ENCODE data around the gene ZCRB1.

Gene ZCRB1

GRCh38 chr12:42278128-42278510 is 47.8 kb downstream of the ZCRB1 start:
- H3K27ac ChIP-seq = no peak overlapping the region
- TF ChIP-seq ZFX (IDR thresholded peaks at IDR 0.05; ENCODE audit: borderline replicate concordance) (no peak), CTCF (IDR thresholded peaks at IDR 0.05) (no peak)

GRCh38 chr12:42277396-42278127 is 48.3 kb downstream of the ZCRB1 start:
- no peak overlapping the region for H3K27ac ChIP-seq
- TF ChIP-seq CTCF (IDR thresholded peaks at IDR 0.05) (no peak), ZFX (IDR thresholded peaks at IDR 0.05; ENCODE audit: borderline replicate concordance) (no peak)

GRCh38 chr12:42275499-42275898 is 50.4 kb downstream of the ZCRB1 start:
- no peak overlapping the region for H3K27ac ChIP-seq
- TF ChIP-seq ZFX (IDR thresholded peaks at IDR 0.05; ENCODE audit: borderline replicate concordance) (no peak), CTCF (IDR thresholded peaks at IDR 0.05) (no peak)

GRCh38 chr12:42273706-42274105 is 52.2 kb downstream of the ZCRB1 start:
- no peak for TF ChIP-seq ZFX (IDR thresholded peaks at IDR 0.05; ENCODE audit: borderline replicate concordance)
- TF ChIP-seq CTCF (IDR thresholded peaks at IDR 0.05) = no peak
- H3K27ac ChIP-seq = no peak overlapping the region

- no peak overlapping the region for H3K27ac ChIP-seq
- TF ChIP-seq ZFX (IDR thresholded peaks at IDR 0.05; ENCODE audit: borderline replicate concordance) (no peak), CTCF (IDR thresholded peaks at IDR 0.05) (no peak)
Observed at GRCh38 chr12:42270596-42270995, 55.3 kb downstream of the ZCRB1 start.

- no peak for TF ChIP-seq CTCF (IDR thresholded peaks at IDR 0.05)
- no peak for TF ChIP-seq ZFX (IDR thresholded peaks at IDR 0.05; ENCODE audit: borderline replicate concordance)
- no peak overlapping the region for H3K27ac ChIP-seq
Observed at GRCh38 chr12:42267413-42268190, 58.3 kb downstream of the ZCRB1 start.
